H9 (cell line): Measurements from ENCODE around the gene PRPF38B. TPM values are rescaled to one million over a fixed set of nuclear protein-coding genes. Genes with fewer than 3 reads are reported as not detected.

Source experiments
- DNase-seq: peaks from one replicate; pipeline ENCODE4 v3.0.0-alpha.2; 2017
- H2AFZ ChIP-seq: one replicate; pipeline ENCODE4 v1.6.1; 2013; ENCODE audit warnings: mild to moderate bottlenecking, low read length, control low read depth, moderate library complexity
- H2AK5ac ChIP-seq: 2 replicates; pipeline ENCODE4 v1.6.1; 2013; ENCODE audit warnings: low read length, control low read depth, mixed read lengths; ENCODE audit not compliant: insufficient read length
- H2BK120ac ChIP-seq: one replicate; pipeline ENCODE4 v1.6.1; 2013; ENCODE audit warnings: low read depth, mild to moderate bottlenecking, low read length, control low read depth, inconsistent platforms; ENCODE audit not compliant: poor library complexity, severe bottlenecking
- H2BK12ac ChIP-seq: 2 replicates; pipeline ENCODE4 v1.6.1; 2013; ENCODE audit warnings: low read length, control low read depth, mixed read lengths, low read depth; ENCODE audit not compliant: insufficient read length
- H2BK15ac ChIP-seq: 2 replicates; pipeline ENCODE4 v1.6.1; 2013; ENCODE audit warnings: low read depth, low read length, control low read depth
- H2BK20ac ChIP-seq: one replicate; pipeline ENCODE4 v1.6.1; 2013; ENCODE audit warnings: low read depth, mild to moderate bottlenecking, low read length, control low read depth, inconsistent platforms; ENCODE audit not compliant: poor library complexity, severe bottlenecking
- H2BK5ac ChIP-seq: 2 replicates; pipeline ENCODE4 v1.6.1; 2013; ENCODE audit warnings: low read length, control low read depth, mixed read lengths; ENCODE audit not compliant: insufficient read length
- H3K14ac ChIP-seq: 2 replicates; pipeline ENCODE4 v1.6.1; 2013; ENCODE audit warnings: low read length, control low read depth; ENCODE audit not compliant: insufficient read depth
- H3K18ac ChIP-seq: 2 replicates; pipeline ENCODE4 v1.6.1; 2013; ENCODE audit warnings: low read depth, mild to moderate bottlenecking, mixed read lengths, low read length, control low read depth; ENCODE audit not compliant: insufficient read length
- H3K23ac ChIP-seq: 2 replicates; pipeline ENCODE4 v1.6.1; 2013; ENCODE audit warnings: low read length, control low read depth, mixed read lengths, low read depth; ENCODE audit not compliant: insufficient read length
- H3K23me2 ChIP-seq: 2 replicates; pipeline ENCODE4 v1.6.1; 2013; ENCODE audit warnings: low read depth, mild to moderate bottlenecking, mixed read lengths, low read length, control low read depth; ENCODE audit not compliant: insufficient read length, poor library complexity, severe bottlenecking
- H3K27ac ChIP-seq: 2 replicates; pipeline ENCODE4 v1.5.1; 2013; ENCODE audit warnings: low read length, control low read depth, mixed read lengths, low read depth; ENCODE audit not compliant: insufficient read length
- H3K27me3 ChIP-seq: 2 replicates; pipeline ENCODE4 v1.6.1; 2013; ENCODE audit warnings: low read length, control low read depth, inconsistent platforms; ENCODE audit not compliant: insufficient read depth
- H3K4ac ChIP-seq: 2 replicates; pipeline ENCODE4 v1.6.1; 2013; ENCODE audit warnings: low read depth, mild to moderate bottlenecking, control low read depth, inconsistent platforms, low read length, moderate library complexity
- H3K4me1 ChIP-seq: 2 replicates; pipeline ENCODE4 v1.6.1; 2013; ENCODE audit warnings: low read length, control low read depth, inconsistent platforms; ENCODE audit not compliant: insufficient read depth
- H3K4me2 ChIP-seq: 2 replicates; pipeline ENCODE4 v1.6.1; 2013; ENCODE audit warnings: low read length, control low read depth, mixed read lengths; ENCODE audit not compliant: insufficient read length, insufficient read depth
- H3K56ac ChIP-seq: 2 replicates; pipeline ENCODE4 v1.6.1; 2013; ENCODE audit warnings: low read depth, mild to moderate bottlenecking, mixed read lengths, low read length, control low read depth; ENCODE audit not compliant: insufficient read length
- H3K79me1 ChIP-seq: 2 replicates; pipeline ENCODE4 v1.6.1; 2013; ENCODE audit warnings: low read depth, mild to moderate bottlenecking, moderate library complexity, low read length, control low read depth, inconsistent platforms; ENCODE audit not compliant: insufficient read depth, poor library complexity, severe bottlenecking
- H3K79me2 ChIP-seq: 2 replicates; pipeline ENCODE4 v1.6.1; 2013; ENCODE audit warnings: low read length, control low read depth, inconsistent platforms; ENCODE audit not compliant: insufficient read depth
- H3K9ac ChIP-seq: 2 replicates; pipeline ENCODE4 v1.6.1; 2013; ENCODE audit warnings: low read length, control low read depth, mixed read lengths; ENCODE audit not compliant: insufficient read length; ENCODE audit errors: extremely low read depth
- H3K9me3 ChIP-seq: one replicate; pipeline ENCODE4 v1.6.1; 2013; ENCODE audit warnings: low read depth, low read length, inconsistent platforms; ENCODE audit not compliant: control insufficient read depth
- H3T11ph ChIP-seq: one replicate; pipeline ENCODE4 v1.6.1; 2013; ENCODE audit warnings: mild to moderate bottlenecking, low read length, control low read depth, inconsistent platforms
- H4K20me1 ChIP-seq: one replicate; pipeline ENCODE4 v1.6.1; 2013; ENCODE audit not compliant: control insufficient read depth, insufficient read length, insufficient read depth
- H4K5ac ChIP-seq: 2 replicates; pipeline ENCODE4 v1.6.1; 2013; ENCODE audit warnings: low read depth, mild to moderate bottlenecking, mixed read lengths, low read length, control low read depth; ENCODE audit not compliant: insufficient read length
- H4K8ac ChIP-seq: replicated peaks from 2 replicates; pipeline ENCODE4 v1.6.1; 2013; ENCODE audit warnings: low read length, control low read depth, mixed read lengths, low read depth; ENCODE audit not compliant: insufficient read length
- H4K91ac ChIP-seq: 2 replicates; pipeline ENCODE4 v1.6.1; 2013; ENCODE audit warnings: low read depth, mild to moderate bottlenecking, moderate library complexity, mixed read lengths, low read length, control low read depth; ENCODE audit not compliant: insufficient read length
- H3K27ac Mint-ChIP-seq, 3 experiments: 2 replicates in 2 of 3; 3 replicates in 1 of 3; pipeline ENCODE4 v1.8.0; 2020 to 2021; ENCODE audit warnings: mixed read lengths in 3 of 3, mild to moderate bottlenecking in 1 of 3, moderate library complexity in 1 of 3
- H3K27me3 Mint-ChIP-seq: 2 replicates; pipeline ENCODE4 v1.8.0; 2021; ENCODE audit warnings: low read depth, mild to moderate bottlenecking, moderate library complexity, mixed read lengths
- H3K36me3 Mint-ChIP-seq, 3 experiments: 2 replicates in 2 of 3; 3 replicates in 1 of 3; pipeline ENCODE4 v1.8.0; 2020 to 2021; ENCODE audit warnings: low read depth in 3 of 3, mixed read lengths in 3 of 3; ENCODE audit not compliant: insufficient read depth in 1 of 3
- H3K4me1 Mint-ChIP-seq, 2 experiments: 2 replicates each; pipeline ENCODE4 v1.8.0; 2020; ENCODE audit warnings: mixed read lengths in 2 of 2
- H3K4me3 Mint-ChIP-seq, 2 experiments: 2 replicates in 1 of 2; 3 replicates in 1 of 2; pipeline ENCODE4 v1.8.0; 2020 to 2021; ENCODE audit warnings: mild to moderate bottlenecking in 2 of 2, mixed read lengths in 2 of 2, moderate library complexity in 1 of 2
- H3K9me3 Mint-ChIP-seq, 2 experiments: 2 replicates in 1 of 2; 3 replicates in 1 of 2; pipeline ENCODE4 v1.8.0; 2020; ENCODE audit warnings: mild to moderate bottlenecking in 2 of 2, mixed read lengths in 2 of 2, moderate library complexity in 1 of 2
- CTCF ChIP-seq: fragments of 200-600 bp; sonication (generic); conservative IDR thresholded peaks from 3 replicates; pipeline ENCODE4 v1.8.0; 2021; ENCODE audit warnings: antibody characterized with exemption, mild to moderate bottlenecking
- WGBS: extraction: QIAGEN DNeasy Blood & Tissue Kit; methylation state at CpG from one replicate; pipeline ENCODE4 v1.1.7; 2013; ENCODE audit warnings: missing lambda C conversion rate, low lambda C conversion rate, mixed read lengths; ENCODE audit not compliant: insufficient read length; ENCODE audit errors: extremely low coverage; 5-methylcytosine and 5-hydroxymethylcytosine counted together
- total RNA-seq: library from RNA; stranded (reverse); gene quantifications from 2 replicates; pipeline ENCODE4 v1.2.1, GENCODE V29; 2021

PRPF38B gene
- total RNA-seq, 1 experiment from 2014 or later, result 60.0 TPM

- H2AK5ac ChIP-seq, result no peak overlapping the region
- H3K79me2 ChIP-seq, result no peaks in the 10 kb centered on the region; the same call in 1 of the 2 replicates
- no peak overlapping the region for H4K5ac ChIP-seq
- H2BK12ac ChIP-seq, result no peak overlapping the region
- no peak overlapping the region for H3K4me3 Mint-ChIP-seq
- peaks cover 2 to 17% (median 16%) of the 10 kb centered on the region in 3 experiments; a peak in 6 of 7 replicates for H3K36me3 Mint-ChIP-seq
- H3K4me1 Mint-ChIP-seq, result peaks cover 5 to 6% of the 10 kb centered on the region in 2 experiments
- no peak overlapping the region for H2BK120ac ChIP-seq
- no peaks in the 10 kb centered on the region for H3K23me2 ChIP-seq
- no peak for DNase-seq
- no peak overlapping the region for H3K23ac ChIP-seq
- H3K9ac ChIP-seq, result no peak overlapping the region
- H3K27ac ChIP-seq, result no peak overlapping the region
- H3K14ac ChIP-seq, result no peak overlapping the region
- no CpG with 5 or more reads among the region's 1 CpG for WGBS
- no peak overlapping the region for H3K4ac ChIP-seq
- H3K9me3 Mint-ChIP-seq, result no peaks in the 10 kb centered on the region
- peak overlapping the region in 1 of 3 experiments; percentile 49; a peak in 1 of 7 replicates for H3K27ac Mint-ChIP-seq
- H3K4me1 ChIP-seq, result no peaks in the 10 kb centered on the region
- no peaks in the 10 kb centered on the region for H4K20me1 ChIP-seq
- H2BK5ac ChIP-seq, result no peak overlapping the region
- H4K91ac ChIP-seq, result no peak overlapping the region
- no peak overlapping the region for H2AFZ ChIP-seq
- H3K9me3 ChIP-seq, result no peaks in the 10 kb centered on the region
- peaks cover 5% of the 10 kb centered on the region for H3K27me3 Mint-ChIP-seq
- H3K4me2 ChIP-seq, result no peak overlapping the region
- H3K79me1 ChIP-seq, result no peaks in the 10 kb centered on the region
- no peak overlapping the region for H3K18ac ChIP-seq
- H3T11ph ChIP-seq, result no peak overlapping the region
- no peak for TF ChIP-seq CTCF
- H3K27me3 ChIP-seq, result no peaks in the 10 kb centered on the region
- no peak overlapping the region for H3K56ac ChIP-seq
- no peak overlapping the region for H2BK15ac ChIP-seq
- no peak overlapping the region for H2BK20ac ChIP-seq
- H4K8ac ChIP-seq, result no peak overlapping the region
These were observed 58.5 kb downstream of the PRPF38B start for GRCh38 chr1:108750476-108751181.

Other genes with a start within 250 kb of the PRPF38B start
- not detected in 2 replicates for gene NBPF6, start 242.0 kb upstream of the PRPF38B start, total RNA-seq
- 16.9 and 17.0 TPM in 2 replicates for gene EEIG2, start 132.2 kb upstream of the PRPF38B start, total RNA-seq
- 6.2 and 6.6 TPM in 2 replicates for gene HENMT1, start 31.2 kb upstream of the PRPF38B start, total RNA-seq
- 0.11 and 0.13 TPM in 2 replicates for gene FNDC7, start 20.6 kb downstream of the PRPF38B start, total RNA-seq
- 29.4 and 34.1 TPM in 2 replicates for gene STXBP3, start 54.4 kb downstream of the PRPF38B start, total RNA-seq
- gene AKNAD1, start 164.8 kb downstream of the PRPF38B start, total RNA-seq, result not detected in 2 replicates
- 5.2 and 6.4 TPM in 2 replicates for gene GPSM2, start 184.7 kb downstream of the PRPF38B start, total RNA-seq